GM12864 (cell line): ENCODE measurements around the gene TNFSF11.

Experiments used
- DNase-seq: peaks from one replicate; pipeline ENCODE4 v3.0.0-alpha.2; 2011; ENCODE audit warnings: low read depth
- H3K4me3 ChIP-seq: 2 replicates; pipeline ENCODE4 v1.5.1; 2011; ENCODE audit warnings: mild to moderate bottlenecking, low read depth, low read length, control low read depth
- TF ChIP-seq, protein P1 (sequence below): IDR thresholded peaks from 2 replicates; pipeline ENCODE4 v1.5.1; 2011; ENCODE audit warnings: low read depth, mild to moderate bottlenecking, moderate library complexity, low read length, control low read depth, inconsistent platforms; ENCODE audit errors: missing control alignments

TNFSF11 gene

DNA sequence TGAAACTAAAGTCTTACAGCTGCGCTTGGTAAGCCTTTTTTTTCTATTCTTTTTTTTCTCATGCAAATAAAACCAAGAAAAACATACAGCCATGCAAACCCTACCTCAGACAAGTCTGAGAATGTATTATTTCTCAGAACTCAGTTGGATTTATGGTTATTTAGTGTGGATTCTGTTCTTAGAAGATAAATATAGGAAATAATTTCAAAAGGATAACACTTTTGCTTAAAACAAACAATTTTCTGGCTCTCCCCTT lies 40.7 kb upstream of the TNFSF11 start:
- H3K4me3 ChIP-seq: no peak overlapping the region
- no peak for DNase-seq
- TF ChIP-seq, protein P1, sequence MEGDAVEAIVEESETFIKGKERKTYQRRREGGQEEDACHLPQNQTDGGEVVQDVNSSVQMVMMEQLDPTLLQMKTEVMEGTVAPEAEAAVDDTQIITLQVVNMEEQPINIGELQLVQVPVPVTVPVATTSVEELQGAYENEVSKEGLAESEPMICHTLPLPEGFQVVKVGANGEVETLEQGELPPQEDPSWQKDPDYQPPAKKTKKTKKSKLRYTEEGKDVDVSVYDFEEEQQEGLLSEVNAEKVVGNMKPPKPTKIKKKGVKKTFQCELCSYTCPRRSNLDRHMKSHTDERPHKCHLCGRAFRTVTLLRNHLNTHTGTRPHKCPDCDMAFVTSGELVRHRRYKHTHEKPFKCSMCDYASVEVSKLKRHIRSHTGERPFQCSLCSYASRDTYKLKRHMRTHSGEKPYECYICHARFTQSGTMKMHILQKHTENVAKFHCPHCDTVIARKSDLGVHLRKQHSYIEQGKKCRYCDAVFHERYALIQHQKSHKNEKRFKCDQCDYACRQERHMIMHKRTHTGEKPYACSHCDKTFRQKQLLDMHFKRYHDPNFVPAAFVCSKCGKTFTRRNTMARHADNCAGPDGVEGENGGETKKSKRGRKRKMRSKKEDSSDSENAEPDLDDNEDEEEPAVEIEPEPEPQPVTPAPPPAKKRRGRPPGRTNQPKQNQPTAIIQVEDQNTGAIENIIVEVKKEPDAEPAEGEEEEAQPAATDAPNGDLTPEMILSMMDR: no peak

DNA sequence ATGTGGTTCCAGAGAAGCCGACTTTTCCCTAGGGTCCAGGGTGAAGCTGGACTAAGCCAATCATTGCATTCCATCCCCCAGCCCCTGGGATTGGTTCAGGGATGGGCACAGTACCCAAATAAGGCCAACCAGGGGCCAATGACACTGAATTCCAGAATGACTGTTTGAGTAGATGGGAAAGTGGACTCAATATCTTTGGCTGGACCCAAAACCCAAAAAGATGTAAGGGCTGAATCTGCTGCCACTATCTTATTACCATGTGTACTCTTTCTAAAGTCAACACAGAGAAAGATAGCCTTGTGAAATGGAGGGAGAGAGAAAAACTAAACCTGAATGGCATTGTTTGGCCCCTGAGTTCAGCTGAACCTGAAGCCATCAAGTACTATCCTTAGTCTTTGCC lies 39.2 kb upstream of the TNFSF11 start:
- no peak for DNase-seq
- H3K4me3 ChIP-seq: no peak overlapping the region
- TF ChIP-seq, protein P1: no peak

DNA sequence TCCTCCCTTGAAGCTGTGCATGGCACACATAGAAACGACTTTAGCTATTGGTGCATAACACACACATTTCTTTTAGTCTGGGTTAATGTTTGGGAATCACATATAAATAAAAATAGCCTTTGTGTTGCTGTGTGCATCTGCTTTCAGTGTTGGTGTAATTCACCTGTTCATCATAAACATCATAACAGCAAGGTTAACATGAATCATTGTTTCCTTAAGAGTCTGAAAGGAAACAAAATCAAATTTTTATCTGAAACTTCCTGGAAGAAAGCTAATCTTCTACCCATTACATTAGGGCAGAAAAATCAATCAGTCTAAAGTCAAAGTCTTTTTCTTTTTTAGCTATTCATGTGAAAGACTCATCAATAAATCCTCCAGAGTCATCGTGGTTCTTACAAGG lies 35.0 kb upstream of the TNFSF11 start:
- TF ChIP-seq, protein P1: no peak
- DNase-seq: no peak
- no peak overlapping the region for H3K4me3 ChIP-seq

DNA sequence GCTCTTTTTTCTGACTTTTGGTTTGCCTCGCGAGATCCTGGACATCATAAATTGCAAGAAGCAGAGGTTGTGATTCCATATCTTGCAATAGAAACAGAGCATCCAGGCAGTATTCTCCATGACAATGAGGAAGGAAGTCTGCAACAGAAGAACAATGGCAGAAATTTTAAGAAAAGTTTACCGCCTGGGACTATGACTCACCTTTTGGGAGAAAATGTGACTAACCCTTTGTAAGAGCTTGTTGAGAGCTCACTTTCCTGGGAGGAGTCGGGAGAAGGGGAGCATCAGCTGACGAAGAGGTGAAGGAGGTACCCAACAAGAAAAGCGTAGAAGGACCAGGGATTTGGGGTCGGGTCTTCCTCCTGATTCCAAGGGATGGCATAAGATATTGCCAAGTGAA lies 34.3 kb upstream of the TNFSF11 start:
- TF ChIP-seq, protein P1: no peak
- DNase-seq: no peak
- H3K4me3 ChIP-seq: no peak overlapping the region

DNA sequence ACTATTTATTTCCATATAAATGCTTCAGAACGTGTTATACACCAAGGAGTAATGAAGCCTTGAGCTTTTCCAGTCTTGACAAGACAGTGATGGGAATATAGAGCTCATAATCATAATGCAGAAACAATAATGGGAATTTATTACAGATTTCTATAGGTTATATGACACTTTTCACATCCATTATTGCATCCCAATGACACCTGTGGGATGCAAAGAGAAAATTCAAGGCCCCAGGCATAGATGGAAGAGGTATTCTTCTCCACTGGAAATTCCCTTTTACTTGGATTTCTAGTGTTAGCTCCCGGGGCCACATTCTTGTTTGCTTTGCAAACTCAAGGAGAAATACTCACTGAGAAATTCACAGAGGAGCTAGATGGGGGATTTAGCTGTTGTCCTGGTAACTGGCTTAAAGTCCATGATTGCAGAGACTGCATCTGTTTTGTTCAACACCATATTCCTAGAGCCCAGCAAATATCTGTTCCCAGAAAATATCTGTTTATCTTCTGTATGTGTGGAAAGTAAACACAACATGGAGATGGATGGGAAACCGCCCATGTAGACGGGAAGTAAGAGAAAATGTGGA lies 30.6 kb upstream of the TNFSF11 start:
- no peak for DNase-seq
- TF ChIP-seq, protein P1: no peak
- H3K4me3 ChIP-seq: no peak overlapping the region

DNA sequence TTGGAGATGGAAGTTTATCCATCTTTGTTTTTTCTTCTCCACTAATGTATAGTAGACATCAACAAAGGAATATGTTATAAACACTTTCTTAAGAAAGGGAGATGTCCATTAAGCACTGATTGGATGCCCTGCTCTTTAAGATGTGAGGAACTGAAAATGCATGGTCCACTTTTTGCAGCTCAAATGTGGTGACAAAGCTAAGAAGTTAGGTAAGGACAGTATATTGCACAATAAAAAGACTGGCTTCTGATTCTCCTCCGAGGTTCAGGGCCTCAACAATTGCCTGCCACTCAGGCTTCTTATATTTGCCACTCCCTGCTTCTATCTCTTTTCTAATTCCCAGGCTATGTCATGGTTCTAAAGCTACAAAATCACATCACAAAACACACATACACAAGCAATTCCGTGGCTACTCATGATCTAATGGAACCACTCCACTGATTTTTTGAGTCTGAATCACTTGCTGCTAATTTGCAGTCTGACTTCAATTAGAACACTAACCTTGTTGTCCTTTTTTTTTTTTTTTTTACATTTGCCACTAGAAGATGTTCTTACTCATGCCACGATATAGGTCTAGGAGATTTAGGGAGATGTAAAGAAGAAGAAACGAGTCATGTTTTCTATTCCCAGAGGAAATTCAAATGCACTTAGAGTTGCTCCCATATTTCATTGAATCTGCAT lies 29.6 kb upstream of the TNFSF11 start:
- TF ChIP-seq, protein P1: no peak
- no peak for DNase-seq
- H3K4me3 ChIP-seq: no peak overlapping the region

DNA sequence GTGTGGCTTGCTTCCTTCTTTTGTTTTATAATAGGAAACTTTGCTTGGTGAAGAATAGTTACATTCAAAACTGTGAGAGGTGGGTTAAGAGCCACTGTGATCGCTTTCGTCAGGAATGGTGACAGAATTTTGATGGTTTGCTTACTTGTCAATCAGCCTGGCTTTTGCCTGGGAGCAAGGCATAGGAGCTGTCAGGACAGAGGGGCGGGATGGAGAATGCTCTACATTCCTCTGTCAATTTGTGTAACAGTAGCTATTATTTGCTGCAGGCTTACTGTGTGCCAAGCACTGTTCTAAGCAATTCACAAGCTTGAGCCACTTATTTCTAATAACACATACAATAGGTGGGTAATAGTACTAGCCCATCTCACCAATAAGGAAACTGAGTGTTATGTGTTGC lies 28.1 kb upstream of the TNFSF11 start:
- TF ChIP-seq, protein P1: no peak
- DNase-seq: no peak
- no peak overlapping the region for H3K4me3 ChIP-seq
